ENCODE measurements around the gene ROBO1.

The ROBO1 gene

GRCh38 chr3:79159736-79160135 lies 608.1 kb downstream of the ROBO1 start:
- TF ChIP-seq CTCF (conservative IDR thresholded peaks at IDR 0.05) (no peak), ZFX (IDR thresholded peaks at IDR 0.05) (no peak)
- no peak overlapping the region for H3K27ac ChIP-seq

GRCh38 chr3:79157191-79157590 lies 610.6 kb downstream of the ROBO1 start:
- TF ChIP-seq ZFX (IDR thresholded peaks at IDR 0.05) (no peak), CTCF (conservative IDR thresholded peaks at IDR 0.05) (no peak)
- no peak overlapping the region for H3K27ac ChIP-seq

- TF ChIP-seq ZFX (IDR thresholded peaks at IDR 0.05) (no peak), CTCF (conservative IDR thresholded peaks at IDR 0.05) (no peak)
- H3K27ac ChIP-seq: no peak overlapping the region
Observed at GRCh38 chr3:79154865-79155264, 612.9 kb downstream of the ROBO1 start.

- TF ChIP-seq ZFX (IDR thresholded peaks at IDR 0.05): no peak
- no peak for TF ChIP-seq CTCF (conservative IDR thresholded peaks at IDR 0.05)
- no peak overlapping the region for H3K27ac ChIP-seq
Observed at GRCh38 chr3:79148786-79149185, 619.0 kb downstream of the ROBO1 start.

- TF ChIP-seq CTCF (conservative IDR thresholded peaks at IDR 0.05) (no peak), ZFX (IDR thresholded peaks at IDR 0.05) (no peak)
Observed at GRCh38 chr3:79146024-79146423, 621.8 kb downstream of the ROBO1 start.

GRCh38 chr3:79140708-79141107 lies 627.1 kb downstream of the ROBO1 start:
- H3K27ac ChIP-seq: no peak overlapping the region
- TF ChIP-seq CTCF (conservative IDR thresholded peaks at IDR 0.05) (no peak), ZFX (IDR thresholded peaks at IDR 0.05) (no peak)

More at GRCh38 chr3:79146024-79146423, 621.8 kb downstream of the ROBO1 start:
- H3K27ac ChIP-seq: no peak overlapping the region

GRCh38 chr3:79139395-79140068 lies 628.3 kb downstream of the ROBO1 start:
- no peak overlapping the region for H3K27ac ChIP-seq
- TF ChIP-seq CTCF (conservative IDR thresholded peaks at IDR 0.05) (no peak), ZFX (IDR thresholded peaks at IDR 0.05) (no peak)
